GM18519 (cell line): Measurements from ENCODE around the gene MEIS2.

ENCODE experiments used
- ATAC-seq: cut with Tn5 transposase; IDR thresholded peaks from one replicate; pipeline ENCODE4 v1.9.1; 2021; ENCODE audit warnings: mild to moderate bottlenecking, moderate library complexity; ENCODE audit not compliant: unreplicated experiment, low FRiP score

Gene MEIS2

DNA sequence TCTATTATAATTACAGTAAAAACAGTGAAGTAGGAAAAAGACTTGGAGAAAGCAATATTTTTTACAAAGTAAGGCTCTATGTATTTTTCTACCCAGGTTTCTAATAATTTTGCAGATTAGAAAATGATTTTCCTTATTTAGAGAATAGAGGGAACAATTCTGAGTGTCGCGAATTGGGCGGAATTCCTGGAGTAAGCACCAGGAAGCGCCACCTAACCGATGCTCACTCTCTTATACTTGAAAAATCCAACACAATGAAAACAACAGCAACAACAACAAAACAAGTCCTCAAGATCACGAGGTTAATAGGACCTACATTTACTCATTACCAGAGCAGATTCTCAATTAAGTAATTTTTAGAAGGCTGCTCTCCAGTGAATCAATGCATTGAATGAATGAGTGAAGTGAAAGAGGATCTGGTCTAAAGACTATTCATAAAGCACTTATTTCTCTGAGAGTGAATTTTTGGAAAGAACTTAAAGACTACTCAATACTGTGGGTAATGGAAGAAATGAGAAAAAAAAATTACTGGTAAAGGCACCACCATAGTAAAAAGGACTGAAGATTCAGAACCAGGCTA lies 158.0 kb downstream of the MEIS2 start:
- ATAC-seq = no peak

DNA sequence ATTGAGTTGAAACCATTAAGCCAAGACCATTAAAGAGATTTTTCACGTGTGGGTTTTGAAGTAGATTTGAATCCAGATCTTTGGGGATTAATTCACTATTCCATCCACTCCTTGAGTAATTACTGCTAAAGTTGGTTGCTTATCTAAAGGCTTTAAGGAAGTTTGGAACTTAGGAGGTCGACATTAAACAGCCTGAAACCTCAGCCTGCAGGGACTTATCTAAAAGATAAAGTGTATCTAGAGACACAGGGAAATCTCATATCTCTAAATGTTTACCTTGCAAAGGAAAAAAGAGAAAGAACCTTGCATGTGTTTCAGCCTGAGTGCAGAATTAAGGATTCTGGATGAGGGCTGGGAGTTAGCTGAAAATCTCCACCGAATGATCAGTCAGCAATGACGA lies 158.6 kb downstream of the MEIS2 start:
- no peak for ATAC-seq

DNA sequence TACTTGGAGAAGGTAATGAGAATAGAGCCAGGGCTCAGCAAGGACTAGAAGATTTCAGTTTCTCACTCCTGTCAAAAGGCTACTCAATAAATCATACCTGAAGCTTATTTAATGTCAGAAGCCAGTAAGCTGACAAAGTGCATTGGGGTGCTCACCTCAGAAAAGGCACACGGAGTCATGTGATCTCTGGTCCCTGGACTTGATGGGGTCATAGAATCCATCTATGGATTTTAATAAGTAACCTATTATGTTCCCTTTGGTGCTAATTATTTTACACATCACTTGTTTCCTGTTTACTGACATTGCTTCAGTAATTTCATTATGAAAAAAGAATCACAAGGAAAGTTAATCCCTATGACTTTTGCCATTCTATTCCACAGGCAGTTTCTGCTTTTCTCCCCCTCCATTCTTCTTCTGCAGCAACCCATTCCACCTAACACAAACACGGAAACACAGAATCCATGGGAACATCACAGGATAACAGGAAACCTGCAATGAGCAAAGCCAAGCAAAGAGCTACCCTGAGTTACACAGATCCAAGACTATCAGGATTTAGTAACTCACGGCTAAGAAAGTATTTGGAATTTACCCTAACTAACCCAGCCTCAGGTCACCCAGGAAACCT lies 159.6 kb downstream of the MEIS2 start:
- no peak for ATAC-seq

DNA sequence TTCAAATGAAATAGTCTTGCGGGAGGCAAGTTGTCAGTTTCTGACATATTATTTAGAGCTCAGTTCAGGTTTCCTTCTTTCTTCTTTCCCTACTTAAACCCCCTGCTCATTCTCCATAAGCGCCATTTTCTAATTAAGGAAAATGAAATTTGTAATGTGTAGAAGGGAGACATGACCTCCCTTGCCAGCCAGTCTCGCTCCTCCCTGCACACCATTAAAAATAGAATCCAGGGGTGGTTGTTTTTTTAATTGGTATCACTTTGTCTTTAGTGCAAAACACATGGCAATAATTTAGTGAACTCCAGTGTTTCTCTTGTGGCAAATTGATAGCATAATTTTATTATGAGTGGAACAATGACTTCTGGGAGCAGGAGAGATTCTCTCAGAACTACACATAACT lies 160.1 kb downstream of the MEIS2 start:
- ATAC-seq = no peak

DNA sequence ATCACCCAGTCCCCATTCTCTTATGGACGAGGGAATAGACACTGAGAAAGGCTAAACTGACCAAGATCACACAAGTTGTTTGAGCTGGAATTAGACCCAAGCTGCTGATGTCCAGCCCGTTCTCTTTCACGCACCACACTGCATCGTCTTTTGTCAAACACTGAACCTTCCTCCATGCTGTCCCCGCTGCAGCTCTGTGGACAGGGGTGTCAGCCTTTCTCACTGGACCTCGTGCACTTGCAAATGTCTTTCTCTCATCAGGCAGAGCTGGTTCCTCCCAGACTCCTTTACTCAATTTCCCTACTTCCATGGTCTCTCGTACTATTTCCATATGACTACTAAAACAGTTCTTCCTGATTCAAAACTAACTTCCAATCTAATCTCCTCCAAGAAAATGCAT lies 161.6 kb downstream of the MEIS2 start:
- ATAC-seq = no peak

DNA sequence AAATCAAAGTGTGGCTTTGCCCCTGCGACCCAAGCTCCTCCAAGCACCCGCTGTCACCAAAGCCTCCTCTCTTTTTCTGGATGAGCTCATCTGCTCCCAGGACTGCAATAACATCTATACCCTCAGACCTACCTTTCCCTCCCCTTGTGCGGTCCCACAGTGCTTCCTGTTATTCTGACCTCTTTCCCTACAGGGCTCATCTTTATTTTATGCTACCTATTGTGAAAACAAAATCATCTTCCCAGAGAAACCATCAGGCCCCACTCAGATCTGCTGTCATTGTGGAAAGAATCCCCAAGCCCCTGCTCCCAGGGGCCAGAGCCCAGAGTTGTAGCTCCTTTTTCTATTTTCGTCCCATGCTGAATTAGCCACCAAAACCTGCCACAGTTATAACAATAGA lies 162.2 kb downstream of the MEIS2 start:
- no peak for ATAC-seq

DNA sequence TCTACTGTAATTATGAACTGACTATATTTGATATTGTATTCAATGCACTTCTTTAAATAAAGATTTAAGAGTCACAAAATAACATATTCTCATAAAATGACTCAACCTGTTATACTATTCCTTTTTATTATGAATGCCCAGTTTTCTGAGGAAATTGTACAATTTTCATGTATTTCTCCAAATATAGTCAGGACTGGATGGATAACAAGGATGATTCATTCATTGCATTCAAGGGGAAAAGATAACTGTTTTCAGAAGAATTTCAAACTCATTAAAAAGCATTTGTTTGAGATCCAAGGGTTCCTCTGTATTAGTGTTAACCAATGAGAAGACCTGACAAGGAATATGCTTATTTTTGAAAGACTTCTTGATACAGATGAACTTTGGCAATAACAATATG lies 163.7 kb downstream of the MEIS2 start:
- ATAC-seq = no peak

DNA sequence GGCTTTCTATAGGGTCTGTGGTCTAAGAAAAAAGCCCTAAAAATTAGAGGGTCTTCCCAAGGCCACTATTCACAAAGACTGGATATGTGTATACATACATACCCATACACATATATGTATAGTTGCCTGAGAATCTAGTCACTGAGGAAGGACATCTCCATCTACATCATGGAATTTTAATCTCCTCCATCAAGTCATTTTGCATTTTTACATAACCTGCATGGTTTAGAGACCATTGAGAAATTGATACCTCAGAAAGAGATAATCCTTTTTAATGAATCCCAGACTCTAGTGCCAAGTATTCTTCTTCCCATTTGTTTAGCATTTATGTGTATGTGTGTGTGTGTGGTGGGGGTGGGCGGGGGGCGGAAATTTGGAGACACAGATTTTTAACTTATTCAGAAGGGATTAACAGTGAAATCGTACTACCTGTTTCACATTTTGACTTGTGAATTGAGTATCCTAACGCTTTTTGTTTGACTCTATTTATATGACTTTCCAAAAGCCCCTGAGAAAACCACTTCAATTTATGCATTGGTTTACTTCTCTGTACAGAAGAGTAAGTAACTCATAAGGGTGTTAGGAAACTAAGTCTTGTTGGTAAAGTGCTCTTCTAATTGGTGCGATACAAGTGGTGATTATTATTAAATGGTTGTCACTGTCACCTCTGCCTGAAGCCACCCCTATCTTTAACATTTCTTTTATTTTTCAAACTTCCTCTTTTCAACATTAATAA lies 166.9 kb downstream of the MEIS2 start:
- no peak for ATAC-seq

DNA sequence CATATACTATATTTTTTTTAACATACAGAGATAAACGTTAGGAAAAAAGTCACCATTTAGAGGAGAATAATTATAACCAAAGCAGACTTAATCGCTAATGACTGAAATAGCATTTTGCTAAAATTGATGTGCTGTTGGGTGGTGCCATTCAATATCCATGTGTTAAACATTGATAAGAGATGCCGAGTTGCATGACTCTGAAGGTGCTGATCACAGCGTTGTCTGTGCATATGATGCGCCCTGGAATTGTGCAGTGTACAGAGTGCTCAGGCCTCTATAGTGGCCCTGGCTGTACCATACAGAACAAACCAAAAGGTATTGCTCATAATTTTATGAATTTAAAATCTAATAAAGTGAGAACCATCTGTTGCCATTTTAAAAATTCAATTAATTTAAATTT lies 168.3 kb downstream of the MEIS2 start:
- ATAC-seq = no peak

DNA sequence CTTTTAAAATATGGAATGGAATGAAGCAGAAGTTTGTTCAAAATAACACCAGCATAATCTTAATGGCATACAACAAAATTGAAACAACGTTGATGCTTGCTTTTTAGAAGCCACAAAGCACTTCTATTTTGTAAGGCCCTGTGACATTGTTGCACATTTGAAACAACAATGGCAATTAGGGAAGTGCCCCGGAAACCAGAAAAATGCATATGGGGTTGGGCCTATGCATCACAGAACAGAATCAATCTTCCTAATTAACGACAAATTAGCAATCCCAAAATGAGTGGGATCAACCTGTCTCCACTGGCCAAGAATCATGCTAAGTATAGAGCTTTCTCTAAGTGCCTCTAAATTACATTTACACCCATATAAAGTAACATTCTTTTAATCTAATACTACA lies 168.9 kb downstream of the MEIS2 start:
- no peak for ATAC-seq

DNA sequence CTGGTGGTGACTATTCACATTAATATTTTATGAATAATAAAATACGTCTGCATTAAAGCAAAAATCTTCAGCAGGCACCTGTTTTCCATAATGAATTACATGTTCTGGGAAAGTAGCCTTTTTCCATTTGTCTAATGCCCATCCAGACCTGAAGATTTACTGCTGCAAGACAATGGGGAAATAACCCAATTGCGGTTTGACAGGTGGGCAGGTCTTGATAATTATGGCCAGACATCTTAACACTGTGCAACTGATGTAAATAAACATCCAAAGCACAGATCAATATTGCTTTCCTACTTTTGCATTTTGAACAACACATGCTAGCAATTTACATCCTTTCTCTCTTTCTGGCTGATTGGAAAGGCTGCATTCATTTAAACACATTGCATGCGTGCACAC lies 173.9 kb downstream of the MEIS2 start:
- no peak for ATAC-seq

DNA sequence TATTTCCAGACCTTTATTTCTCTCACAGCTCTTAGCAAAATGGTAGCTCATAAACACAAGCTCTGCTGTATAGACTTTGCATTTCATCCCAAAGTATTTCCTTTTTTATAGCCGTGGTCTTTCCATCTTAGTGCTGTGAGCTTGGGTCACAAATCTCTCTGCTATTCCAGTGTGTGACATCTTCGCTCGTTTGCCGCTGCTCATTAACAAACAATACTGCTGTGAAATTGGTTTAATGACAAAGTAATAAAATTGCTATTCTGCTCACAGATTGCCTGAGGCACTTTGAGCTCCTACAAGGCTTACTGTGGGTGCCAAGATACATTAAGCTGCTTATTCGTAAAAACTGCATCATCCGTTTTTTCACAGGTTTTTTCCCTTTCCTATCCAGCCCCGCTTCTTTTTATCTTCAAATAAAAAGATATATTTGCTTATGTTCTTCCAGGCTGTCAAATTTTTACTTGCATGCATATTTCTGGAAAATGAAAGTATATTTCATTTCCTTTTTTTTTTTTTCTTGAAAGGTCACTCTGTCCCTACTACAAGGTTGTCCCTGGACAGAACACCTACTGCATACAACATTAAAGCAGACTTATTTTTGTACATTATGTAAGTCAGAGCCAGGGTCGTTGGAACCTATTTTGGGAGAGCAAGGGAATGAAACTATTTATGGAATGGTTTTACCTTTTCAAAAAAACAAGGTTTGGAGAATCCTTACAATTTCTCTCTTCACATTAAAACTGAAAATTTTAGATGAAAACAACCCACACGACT lies 174.5 kb downstream of the MEIS2 start:
- ATAC-seq = no peak

DNA sequence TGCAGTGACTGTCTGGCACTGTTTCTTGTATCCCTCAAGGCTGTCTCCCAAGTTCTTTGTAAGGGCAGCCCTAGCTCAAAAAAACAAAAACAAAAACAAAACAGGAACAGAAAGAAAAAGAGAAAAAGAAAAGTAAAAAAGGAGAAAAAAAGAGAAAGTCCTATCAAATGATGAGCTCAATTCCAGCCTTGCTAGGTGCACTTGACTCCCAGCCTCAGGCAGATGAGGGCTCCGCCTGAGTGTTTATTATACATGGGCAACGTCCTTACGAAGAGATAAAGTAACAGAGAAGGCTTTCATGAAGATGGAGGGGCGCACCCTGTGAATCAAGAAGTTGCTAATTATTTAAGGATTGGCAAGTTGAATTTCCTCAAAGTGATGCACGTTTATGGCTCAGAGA lies 175.3 kb downstream of the MEIS2 start:
- no peak for ATAC-seq

DNA sequence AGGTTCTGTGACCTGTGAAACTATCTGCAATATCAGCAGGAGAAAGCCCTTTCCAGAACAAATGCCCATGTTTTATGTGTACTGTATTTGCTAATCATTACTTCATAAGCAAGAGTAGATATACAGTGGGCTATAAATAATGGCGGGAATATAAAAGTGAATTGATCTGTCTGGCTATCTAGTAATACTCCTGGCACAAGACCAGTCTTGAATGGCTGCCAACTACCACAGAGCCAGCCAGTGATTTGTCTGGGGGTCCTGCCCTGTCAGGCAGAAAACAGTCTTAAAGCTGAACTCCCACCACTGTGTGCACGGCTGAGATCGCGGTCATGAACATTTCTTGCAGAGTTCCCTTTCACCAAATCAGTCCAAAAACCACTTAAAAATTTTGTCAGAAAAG lies 176.3 kb downstream of the MEIS2 start:
- ATAC-seq = no peak

DNA sequence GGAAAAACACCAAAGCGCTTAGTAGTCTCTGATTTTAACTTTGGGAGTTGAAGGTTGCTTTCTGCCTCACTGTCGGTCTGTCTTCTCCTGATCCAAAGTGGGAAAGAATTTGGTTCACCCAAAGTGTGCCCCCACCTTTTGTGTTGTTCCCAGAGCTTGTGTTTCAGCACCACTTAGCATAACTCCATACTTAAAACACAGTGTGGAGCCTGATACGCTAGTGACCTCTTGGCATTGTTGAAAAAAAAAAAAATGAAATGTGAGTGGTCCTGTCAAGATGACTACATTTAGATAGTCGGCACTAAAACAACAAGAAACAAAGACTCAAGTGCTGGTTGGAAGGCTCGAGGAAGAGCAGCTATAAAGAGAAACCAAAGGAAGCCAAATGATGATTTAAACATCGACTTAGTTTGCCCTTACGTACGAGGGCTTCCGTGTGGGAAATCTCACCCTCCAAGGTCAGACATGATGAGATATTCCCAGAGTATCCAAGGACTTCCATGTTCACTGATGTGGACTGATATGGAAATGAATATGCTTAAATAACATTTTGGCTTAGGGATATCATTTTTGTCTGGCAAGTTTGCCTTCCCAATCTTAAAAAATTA lies 178.8 kb downstream of the MEIS2 start:
- ATAC-seq = no peak

DNA sequence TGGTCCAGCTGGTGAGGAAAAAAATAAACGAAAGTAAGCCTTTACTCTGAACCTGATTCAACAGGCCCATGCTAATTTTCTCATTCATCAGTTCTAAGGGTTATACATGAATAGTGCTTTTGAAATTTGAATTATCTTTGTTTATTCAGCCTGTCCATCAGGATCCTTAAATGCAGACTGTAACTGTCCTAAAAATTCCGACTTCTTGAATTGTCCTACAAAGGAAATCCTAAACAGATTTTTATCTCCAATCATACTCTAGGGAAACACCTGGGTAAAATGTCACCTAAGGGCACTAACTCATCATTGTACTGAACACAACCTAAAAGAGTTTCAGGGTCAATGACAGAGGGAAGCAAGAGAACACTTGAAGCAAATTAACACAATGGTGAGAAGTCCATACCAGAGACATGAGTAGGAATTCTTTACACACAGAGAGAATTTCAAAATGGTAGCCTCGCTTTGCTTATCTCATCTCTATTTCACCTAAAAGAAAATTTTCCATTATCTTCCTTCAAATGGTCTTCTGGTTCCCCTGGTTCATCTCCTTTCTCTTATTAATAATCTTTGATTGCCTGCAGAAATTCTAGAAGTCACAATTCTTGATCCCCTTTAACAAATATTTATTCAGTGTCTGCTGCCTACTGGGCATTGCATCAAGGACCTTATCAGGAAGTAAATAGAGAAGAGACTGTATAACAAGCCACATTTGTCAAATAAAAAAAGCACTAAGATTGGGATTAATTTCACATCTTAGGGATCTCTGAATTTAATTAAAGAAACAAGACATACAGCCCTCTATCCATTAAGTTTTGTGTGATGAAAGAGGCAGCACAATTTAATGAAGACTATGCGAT lies 182.7 kb downstream of the MEIS2 start:
- ATAC-seq = no peak

DNA sequence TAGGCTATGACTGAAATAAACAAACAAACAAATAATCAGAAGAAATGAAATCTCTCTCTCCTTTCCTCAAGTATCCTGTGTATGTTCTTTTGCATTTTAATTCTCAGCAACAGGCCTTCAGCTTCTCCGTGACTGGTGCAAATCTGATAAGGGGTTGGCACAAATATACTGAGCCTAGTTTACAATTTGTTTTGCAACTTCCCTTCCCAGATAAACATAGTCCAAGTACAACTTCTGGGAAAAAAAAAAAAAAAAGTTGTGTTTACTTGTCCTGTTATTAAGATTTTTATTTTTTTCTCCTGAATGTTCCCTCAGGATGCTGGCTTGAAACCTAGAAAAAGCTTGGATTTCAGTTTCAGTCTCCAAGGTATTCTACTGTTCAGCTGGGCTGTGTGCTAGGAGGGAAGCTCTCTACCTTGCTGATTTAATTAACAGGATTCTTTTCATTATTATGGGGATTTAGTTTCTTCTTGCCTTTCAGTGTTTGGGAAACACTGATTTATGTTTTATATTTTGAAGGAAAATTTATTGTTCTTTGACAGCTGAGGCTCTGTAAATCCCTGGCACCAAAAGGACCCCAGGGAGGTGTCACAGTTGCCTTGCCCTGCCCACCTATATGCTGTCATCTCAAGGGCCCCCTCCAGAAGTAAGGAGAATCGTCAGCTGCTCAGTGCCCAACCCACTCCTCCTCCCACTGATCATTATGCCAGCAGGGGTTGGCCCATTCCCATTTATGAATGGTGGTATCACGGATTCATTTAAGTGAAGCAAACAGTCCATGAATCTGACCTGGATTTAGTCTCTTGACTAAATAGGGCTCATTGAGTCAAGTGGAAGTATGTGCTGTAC lies 185.2 kb downstream of the MEIS2 start:
- ATAC-seq = no peak

DNA sequence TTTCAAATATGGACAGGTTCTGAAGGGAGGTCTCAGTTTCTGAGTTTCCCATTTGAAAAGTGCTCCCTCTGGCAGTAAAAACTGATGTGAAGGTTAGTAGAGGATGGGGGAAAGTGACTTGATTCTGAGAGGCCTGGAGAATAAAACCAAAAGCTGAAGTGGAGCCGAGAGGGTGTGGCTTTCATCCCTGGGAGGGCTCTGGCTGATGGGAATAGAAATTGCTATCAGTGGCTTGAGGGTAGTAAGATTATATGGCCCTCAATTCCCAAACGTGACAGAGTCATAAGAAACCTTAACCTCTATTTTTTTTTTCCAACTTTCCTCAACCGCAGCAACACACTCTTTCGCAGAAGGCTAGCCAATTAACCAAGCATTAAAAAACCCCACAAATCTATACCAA lies 185.9 kb downstream of the MEIS2 start:
- ATAC-seq = no peak

DNA sequence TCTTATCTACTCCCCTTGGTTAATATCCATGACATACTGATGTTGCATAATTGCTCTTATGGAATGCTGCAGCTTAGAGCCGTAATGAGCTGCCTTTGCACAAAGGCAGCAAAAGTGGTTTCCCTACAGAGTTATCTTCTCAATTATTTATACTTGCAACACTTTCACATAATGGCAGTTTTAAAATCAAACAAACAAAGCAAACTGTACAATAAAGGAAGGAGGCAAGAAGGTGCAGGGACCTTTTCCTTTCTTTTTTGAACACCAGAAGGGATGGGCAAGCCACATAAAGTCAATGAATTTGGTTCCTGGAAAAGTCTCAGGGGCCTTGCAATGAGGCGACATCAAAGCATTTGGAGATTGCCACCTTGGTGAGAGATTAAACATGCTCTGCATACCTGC lies 188.0 kb downstream of the MEIS2 start:
- no peak for ATAC-seq
